ENCODE results near the gene MPG. TPM values are rescaled to one million over a fixed set of nuclear protein-coding genes. Genes with fewer than 3 reads are reported as not detected.

MPG gene
- total RNA-seq, 4 donors from 2014 or later = 75.0 to 124 (median 83.0) TPM

- TF ChIP-seq, protein P1, sequence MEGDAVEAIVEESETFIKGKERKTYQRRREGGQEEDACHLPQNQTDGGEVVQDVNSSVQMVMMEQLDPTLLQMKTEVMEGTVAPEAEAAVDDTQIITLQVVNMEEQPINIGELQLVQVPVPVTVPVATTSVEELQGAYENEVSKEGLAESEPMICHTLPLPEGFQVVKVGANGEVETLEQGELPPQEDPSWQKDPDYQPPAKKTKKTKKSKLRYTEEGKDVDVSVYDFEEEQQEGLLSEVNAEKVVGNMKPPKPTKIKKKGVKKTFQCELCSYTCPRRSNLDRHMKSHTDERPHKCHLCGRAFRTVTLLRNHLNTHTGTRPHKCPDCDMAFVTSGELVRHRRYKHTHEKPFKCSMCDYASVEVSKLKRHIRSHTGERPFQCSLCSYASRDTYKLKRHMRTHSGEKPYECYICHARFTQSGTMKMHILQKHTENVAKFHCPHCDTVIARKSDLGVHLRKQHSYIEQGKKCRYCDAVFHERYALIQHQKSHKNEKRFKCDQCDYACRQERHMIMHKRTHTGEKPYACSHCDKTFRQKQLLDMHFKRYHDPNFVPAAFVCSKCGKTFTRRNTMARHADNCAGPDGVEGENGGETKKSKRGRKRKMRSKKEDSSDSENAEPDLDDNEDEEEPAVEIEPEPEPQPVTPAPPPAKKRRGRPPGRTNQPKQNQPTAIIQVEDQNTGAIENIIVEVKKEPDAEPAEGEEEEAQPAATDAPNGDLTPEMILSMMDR (IDR thresholded peaks at IDR 0.05 in 4 of 5, conservative IDR thresholded peaks at IDR 0.05 in 1 of 5) = no peak
- no peak for TF ChIP-seq POLR2A (IDR thresholded peaks at IDR 0.05)
- intact Hi-C loops (cut with DNase I; ENCODE audit: low total_unique reads) = no loop called here
- Histone ChIP-seq H3K36me3 (peaks cover 0 to 88% of the 10 kb centered on the region in 2 donors), H3K4me1 (peaks cover 0 to 11% of the 10 kb centered on the region in 2 donors), H3K27me3 (no peaks in the 10 kb centered on the region), H3K4me3 (no peak overlapping the region), H3K9me3 (no peaks in the 10 kb centered on the region), H3K27ac (no peak overlapping the region)
- in situ Hi-C loops (cut with MboI; ENCODE audit: low sequenced_read_pairs in 4 of 4) = no loop called here
- ATAC-seq (no peak), DNase-seq (no peak)
Measured at GRCh38 chr16:60166-60565, 17.9 kb upstream of the MPG start.

DNA sequence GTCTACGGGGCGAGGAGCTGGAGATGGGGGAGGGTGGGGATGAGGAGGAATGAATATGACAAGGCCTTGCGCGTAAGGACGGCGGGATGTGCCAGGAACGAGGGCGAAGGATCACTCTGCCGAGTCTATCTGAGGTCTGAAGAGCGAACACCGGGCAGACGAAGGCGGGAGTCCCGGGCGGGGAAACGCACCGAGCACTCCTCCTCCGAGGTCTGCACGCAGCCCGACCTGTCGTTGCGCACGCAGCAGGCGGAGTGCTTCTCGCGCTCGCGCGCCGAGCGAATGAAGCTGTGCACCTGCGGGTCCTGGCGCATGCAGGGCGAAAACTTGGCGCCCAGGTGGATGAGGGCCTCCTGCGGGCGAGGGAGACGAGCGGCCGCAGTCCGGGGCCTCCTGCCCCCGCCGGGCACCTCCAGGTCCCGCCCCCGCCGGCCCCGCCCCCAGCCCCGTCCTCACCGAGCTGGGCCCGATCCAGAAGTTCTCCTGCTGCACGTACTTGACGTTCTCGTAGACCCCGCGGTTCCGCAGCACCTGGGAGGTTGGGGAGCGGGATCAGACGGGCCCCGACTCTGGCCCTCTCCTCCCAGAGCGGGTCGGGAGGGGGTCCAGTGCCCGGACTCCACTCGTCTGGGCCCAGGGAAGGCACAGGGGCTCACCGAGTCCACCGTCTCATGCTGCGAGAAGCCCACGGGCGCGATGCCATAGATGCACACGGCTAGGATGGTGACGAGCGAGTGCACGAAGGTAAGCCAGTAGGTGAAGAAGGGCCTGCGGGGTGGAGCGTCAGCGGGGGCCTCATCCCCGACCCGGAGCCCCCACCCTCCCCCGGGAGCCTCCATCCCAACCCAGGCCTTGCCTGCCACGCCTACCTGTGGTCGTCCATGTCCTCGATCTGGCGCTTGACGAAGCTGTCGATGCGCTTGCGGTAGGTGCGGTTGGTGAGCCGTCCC lies 16.8 kb upstream of the MPG start:
- Histone ChIP-seq H3K9me3 (no peaks in the 10 kb centered on the region), H3K27me3 (no peaks in the 10 kb centered on the region), H3K27ac (no peak overlapping the region), H3K36me3 (peaks cover 0 to 78% of the 10 kb centered on the region in 2 donors), H3K4me3 (no peak overlapping the region), H3K4me1 (peaks cover 4 to 21% of the 10 kb centered on the region in 2 donors)
- in situ Hi-C loops (cut with MboI; ENCODE audit: low sequenced_read_pairs in 4 of 4) (no loop called here), intact Hi-C loops (cut with DNase I; ENCODE audit: low total_unique reads) (no loop called here)
- TF ChIP-seq POLR2A (IDR thresholded peaks at IDR 0.05) = no peak
- TF ChIP-seq, protein P1 (IDR thresholded peaks at IDR 0.05 in 4 of 5, conservative IDR thresholded peaks at IDR 0.05 in 1 of 5) = no peak
- no peak for ATAC-seq
- DNase-seq = no peak

GRCh38 chr16:61879-62281 lies 16.1 kb upstream of the MPG start:
- H3K4me3 ChIP-seq = no peak overlapping the region
- H3K36me3 ChIP-seq = peaks cover 0 to 71% of the 10 kb centered on the region in 2 donors
- TF ChIP-seq, protein P1 (IDR thresholded peaks at IDR 0.05 in 4 of 5, conservative IDR thresholded peaks at IDR 0.05 in 1 of 5) = no peak
- TF ChIP-seq POLR2A (IDR thresholded peaks at IDR 0.05) = no peak
- H3K27ac ChIP-seq = no peak overlapping the region
- ATAC-seq (no peak), DNase-seq (no peak)
- in situ Hi-C loops (cut with MboI; ENCODE audit: low sequenced_read_pairs in 4 of 4) = no loop called here
- peaks cover 11 to 22% of the 10 kb centered on the region in 2 donors for H3K4me1 ChIP-seq
- H3K27me3 ChIP-seq = no peaks in the 10 kb centered on the region
- H3K9me3 ChIP-seq = no peaks in the 10 kb centered on the region
- intact Hi-C loops (cut with DNase I; ENCODE audit: low total_unique reads) = no loop called here

DNA sequence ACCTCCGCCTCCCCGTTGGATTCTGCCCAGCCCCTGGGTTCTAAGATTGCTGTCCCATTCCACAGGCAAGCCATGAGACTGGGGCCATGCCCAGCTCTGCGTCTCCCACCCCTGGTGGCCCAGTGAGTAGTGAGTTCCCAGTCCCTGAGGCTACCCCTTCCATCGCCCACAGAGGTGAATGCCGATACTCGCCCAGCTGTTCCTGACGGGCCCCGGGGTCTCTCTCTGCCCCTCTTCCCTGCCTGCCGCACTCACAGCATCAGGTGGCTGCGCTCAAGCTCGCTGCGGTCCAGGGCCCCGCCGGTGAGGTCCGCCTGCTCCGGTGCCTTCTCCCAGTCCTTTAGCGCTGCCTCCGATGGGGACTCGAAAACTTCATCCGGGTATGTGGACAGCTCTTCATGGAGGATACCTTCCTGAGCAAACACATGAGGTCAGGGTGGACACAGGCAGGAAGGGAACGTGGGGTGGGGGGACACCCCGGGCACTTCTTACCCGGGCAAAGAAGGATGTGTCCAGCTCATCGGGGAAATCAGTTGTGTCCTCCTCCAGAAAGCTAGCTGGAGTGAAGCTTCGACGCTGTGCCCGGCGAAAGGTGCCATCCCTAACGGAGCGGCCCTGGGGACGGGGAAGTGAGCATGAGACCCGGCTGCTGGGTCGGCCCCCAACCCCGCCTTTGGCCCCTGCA lies 15.6 kb upstream of the MPG start:
- Histone ChIP-seq H3K27ac (no peak overlapping the region), H3K4me3 (no peak overlapping the region), H3K36me3 (peaks cover 0 to 65% of the 10 kb centered on the region in 2 donors), H3K9me3 (no peaks in the 10 kb centered on the region), H3K27me3 (no peaks in the 10 kb centered on the region), H3K4me1 (peaks cover 12 to 24% of the 10 kb centered on the region in 2 donors)
- ATAC-seq = no peak
- no peak for DNase-seq
- intact Hi-C loops (cut with DNase I; ENCODE audit: low total_unique reads) = no loop called here
- TF ChIP-seq, protein P1 (IDR thresholded peaks at IDR 0.05 in 4 of 5, conservative IDR thresholded peaks at IDR 0.05 in 1 of 5) = no peak
- no peak for TF ChIP-seq POLR2A (IDR thresholded peaks at IDR 0.05)
- in situ Hi-C loops (cut with MboI; ENCODE audit: low sequenced_read_pairs in 4 of 4) = no loop called here
